A549 (cell line): ENCODE results near the gene COX5B. TPM values are rescaled to one million over a fixed set of nuclear protein-coding genes. Genes with fewer than 3 reads are reported as not detected.
"Not testable (repeated sequence)": the region's sequence is repeated elsewhere in the genome, so short reads cannot be mapped to it uniquely, and the experiment has no call there.

ENCODE experiments used
- ATAC-seq, 2 experiments: fragments of 200-7000 bp in 1 of 2; fragments of >200 bp in 1 of 2; cut with Nextera tagmentation in 1 of 2; cut with Tn5 transposase in 1 of 2; 3 replicates each; pipeline versions ENCODE4 v1.8.0 to v1.9.1; 2018 to 2020; ENCODE audit warnings: mild to moderate bottlenecking in 1 of 2, moderate library complexity in 1 of 2
- CTCF ChIA-PET: fragments of 300-600 bp; sonication (Branson Sonifier 250); formaldehyde crosslinking; extraction: SDS; loops from one replicate; lab custom pipeline; 2021; ENCODE audit warnings: antibody characterized with exemption, inconsistent platforms; lab: Yijun Ruan, JAX
- POLR2A ChIA-PET: fragments of 350-600 bp; formaldehyde crosslinking; extraction: SDS; loops from one replicate; lab custom pipeline; 2021; ENCODE audit warnings: antibody characterized with exemption, inconsistent platforms; lab: Yijun Ruan, JAX
- DNase-seq, 2 experiments: peaks; one replicate each; pipeline versions ENCODE4 v3.0.0 to v3.0.0-alpha.2; 2011 to 2016; ENCODE audit warnings: low read depth in 1 of 2, low spot score in 1 of 2
- FAIRE-seq: peaks from 2 replicates; lab custom pipeline; 2011; peaks lifted over from hg19 to GRCh38; lab: Jason Lieb, UNC
- H3K27ac ChIP-seq, 2 experiments: fragments of >200 bp; sonication (Bioruptor Twin); formaldehyde crosslinking; 3 replicates each; pipeline ENCODE4 v1.5.1; 2016 to 2017
- H3K4me1 ChIP-seq: fragments of >200 bp; sonication (Bioruptor Twin); formaldehyde crosslinking; 3 replicates; pipeline ENCODE4 v1.6.1; 2016
- H3K4me2 ChIP-seq: fragments of >200 bp; sonication (Bioruptor Twin); formaldehyde crosslinking; 3 replicates; pipeline ENCODE4 v1.6.1; 2016
- H3K4me3 ChIP-seq: fragments of >200 bp; sonication (Bioruptor Twin); formaldehyde crosslinking; 3 replicates; pipeline ENCODE4 v1.5.1; 2016
- H3K9me3 ChIP-seq: fragments of >200 bp; sonication (Bioruptor Twin); formaldehyde crosslinking; 3 replicates; pipeline ENCODE4 v1.6.1; 2016
- E2F6 ChIP-seq: IDR thresholded peaks from 2 replicates; pipeline ENCODE4 v1.6.1; 2012; ENCODE audit warnings: low read depth, borderline replicate concordance
- FOSL2 ChIP-seq, 2 experiments: fragments of 450-650 bp in 1 of 2; fragments of >200 bp in 1 of 2; sonication (Bioruptor Twin) in 1 of 2; formaldehyde crosslinking; IDR thresholded peaks; 2 replicates each; pipeline versions ENCODE4 v1.5.0 to v1.6.1; 2016 to 2020; ENCODE audit warnings: mild to moderate bottlenecking in 1 of 2, moderate library complexity in 1 of 2
- JUNB ChIP-seq: fragments of >200 bp; sonication (Bioruptor Twin); formaldehyde crosslinking; IDR thresholded peaks from 2 replicates; pipeline ENCODE4 v1.6.1; 2016
- MAFK ChIP-seq: fragments of 450-650 bp; IDR thresholded peaks from 2 replicates; pipeline ENCODE4 v1.6.1; 2014; ENCODE audit not compliant: partially characterized antibody
- RAD21 ChIP-seq, 2 experiments: fragments of >200 bp in 1 of 2; sonication (Bioruptor Twin) in 1 of 2; formaldehyde crosslinking in 1 of 2; IDR thresholded peaks in 1 of 2; conservative IDR thresholded peaks in 1 of 2; 2 replicates in 1 of 2; 3 replicates in 1 of 2; pipeline ENCODE4 v1.6.1; 2012 to 2018; ENCODE audit warnings: inconsistent platforms in 1 of 2
- USF2 ChIP-seq: fragments of 450-650 bp; IDR thresholded peaks from 2 replicates; pipeline ENCODE4 v1.6.1; 2014; ENCODE audit warnings: antibody characterized with exemption
- WGBS: methylation state at CpG from one replicate; pipeline ENCODE4 v1.1.6; 2017; ENCODE audit errors: missing lambda C conversion rate; 5-methylcytosine and 5-hydroxymethylcytosine counted together
- polyA plus RNA-seq, 4 experiments: library from polyadenylated mRNA; depleted of rRNA in 3 of 4; stranded (reverse); fragments of >200 nt; fragmentation: RNase III in 1 of 4; extraction: RNeasy Plus Mini Kit Qiagen cat#74134 plus additional on column Dnase treatment in 1 of 4; gene quantifications; 2 replicates in 3 of 4; 3 replicates in 1 of 4; pipeline ENCODE4 v1.2.3, GENCODE V29; 2011 to 2017

COX5B gene
- polyA plus RNA-seq, 2 of the 4 experiments (the other 2 are of a cell fraction) = 343 to 353 TPM

GRCh38 chr2:97620492-97620891 is 25.4 kb upstream of the COX5B start:
- ATAC-seq, POLR2A ChIA-PET, H3K27ac ChIP-seq, CTCF ChIA-PET, H3K9me3 ChIP-seq, FAIRE-seq, H3K4me3 ChIP-seq, H3K4me2 ChIP-seq, DNase-seq, H3K4me1 ChIP-seq: not testable (repeated sequence)
- no CpG with 5 or more reads among the region's 1 CpG for WGBS

- H3K4me3 ChIP-seq, H3K4me1 ChIP-seq, H3K4me2 ChIP-seq, DNase-seq, CTCF ChIA-PET, ATAC-seq, POLR2A ChIA-PET, H3K27ac ChIP-seq, H3K9me3 ChIP-seq, FAIRE-seq: not testable (repeated sequence)
Observed at GRCh38 chr2:97622976-97623375, 22.9 kb upstream of the COX5B start.

GRCh38 chr2:97625354-97626048 is 20.4 kb upstream of the COX5B start:
- H3K9me3 ChIP-seq, DNase-seq, H3K27ac ChIP-seq, FAIRE-seq, CTCF ChIA-PET, H3K4me2 ChIP-seq, ATAC-seq, H3K4me1 ChIP-seq, H3K4me3 ChIP-seq, POLR2A ChIA-PET: not testable (repeated sequence)
- peak; percentile 67 for TF ChIP-seq MAFK
- 70% methylated on average over 3 of the region's 8 CpGs for WGBS

- CTCF ChIA-PET = not testable (repeated sequence)
Observed at GRCh38 chr2:97626049-97626430, 19.8 kb upstream of the COX5B start.

GRCh38 chr2:97644023-97644717 is 1.7 kb upstream of the COX5B start:
- DNase-seq (no peak), ATAC-seq (no peak), FAIRE-seq (no peak)
- H3K9me3 ChIP-seq = no peaks in the 10 kb centered on the region
- no peak for TF ChIP-seq JUNB
- no peak for TF ChIP-seq FOSL2 (IDR thresholded peaks at IDR 0.05)
- no peak for TF ChIP-seq FOSL2 (CRISPR knock-in tag; IDR thresholded peaks at IDR 0.05)
- no peak for TF ChIP-seq USF2
- TF ChIP-seq RAD21 (conservative IDR thresholded peaks at IDR 0.05 in 1 of 2, IDR thresholded peaks at IDR 0.05 in 1 of 2) = no peak
- no peak for TF ChIP-seq E2F6
- no peak overlapping the region for H3K4me2 ChIP-seq
- peaks cover 10% of the 10 kb centered on the region; the same call in 2 of the 3 replicates for H3K4me1 ChIP-seq
- no peak overlapping the region for H3K27ac ChIP-seq
- no peak overlapping the region for H3K4me3 ChIP-seq
- ChIA-PET CTCF (interaction anchor here (0.5 to 2.6 kb wide), 6 partner anchors 9 to 56 kb away, joined by 3 to 14 read pairs (median 4); partner anchors contain the start of gene ACTR1B), POLR2A (interaction anchor here (0.6 kb wide), 1 partner anchor 26 kb away, joined by 3 read pairs; no protein-coding TSS in a partner anchor)
- WGBS = 95% methylated on average over 4 of the region's 4 CpGs

More at GRCh38 chr2:97626049-97626430, 19.8 kb upstream of the COX5B start:
- ATAC-seq, H3K4me3 ChIP-seq, H3K4me2 ChIP-seq, FAIRE-seq, DNase-seq, POLR2A ChIA-PET, H3K9me3 ChIP-seq, H3K27ac ChIP-seq, H3K4me1 ChIP-seq: not testable (repeated sequence)
- 74% methylated on average over 8 of the region's 8 CpGs for WGBS
